Loucy (cell line): ENCODE measurements around the gene PAX2.

Experiments used
- H2AFZ ChIP-seq: fragments of 200-600 bp; sonication (generic); 2 replicates; pipeline ENCODE4 v1.6.0; 2016; ENCODE audit warnings: antibody characterized with exemption, mild to moderate bottlenecking, low read length, moderate library complexity
- H3F3A ChIP-seq: fragments of 200-600 bp; 2 replicates; pipeline ENCODE4 v1.6.0; 2016; ENCODE audit warnings: antibody characterized with exemption, low read depth, mild to moderate bottlenecking
- H3K27me3 ChIP-seq: fragments of 200-600 bp; sonication (generic); 2 replicates; pipeline ENCODE4 v1.6.1; 2014; ENCODE audit warnings: low read length, mild to moderate bottlenecking; ENCODE audit not compliant: insufficient read depth, poor library complexity, severe bottlenecking
- H3K36me3 ChIP-seq: fragments of 200-600 bp; sonication (generic); 2 replicates; pipeline ENCODE4 v1.6.1; 2016; ENCODE audit warnings: low read length; ENCODE audit not compliant: insufficient read depth
- H3K4me1 ChIP-seq: fragments of 200-600 bp; sonication (generic); 2 replicates; pipeline ENCODE4 v1.5.1; 2014; ENCODE audit warnings: low read length, mild to moderate bottlenecking; ENCODE audit not compliant: insufficient read depth, poor library complexity, severe bottlenecking
- H3K4me2 ChIP-seq: fragments of 200-600 bp; sonication (generic); 2 replicates; pipeline ENCODE4 v1.6.0; 2014; ENCODE audit warnings: antibody characterized with exemption, low read length, low read depth, mild to moderate bottlenecking; ENCODE audit not compliant: poor library complexity, severe bottlenecking
- H3K4me3 ChIP-seq: fragments of 200-600 bp; sonication (generic); 2 replicates; pipeline ENCODE4 v1.5.1; 2014; ENCODE audit warnings: low read length, mild to moderate bottlenecking, mixed read lengths; ENCODE audit not compliant: poor library complexity, severe bottlenecking
- H3K79me2 ChIP-seq: fragments of 200-600 bp; sonication (generic); 2 replicates; pipeline ENCODE4 v1.6.1; 2014; ENCODE audit warnings: low read length; ENCODE audit not compliant: insufficient read depth
- H3K9ac ChIP-seq: fragments of 200-600 bp; sonication (generic); 2 replicates; pipeline ENCODE4 v1.6.0; 2014; ENCODE audit warnings: mild to moderate bottlenecking, low read depth, low read length, moderate library complexity; ENCODE audit not compliant: poor library complexity, severe bottlenecking
- H3K9me2 ChIP-seq: fragments of 200-600 bp; sonication (generic); replicated peaks from 2 replicates; pipeline ENCODE4 v1.6.1; 2016; ENCODE audit warnings: low read depth, low read length, mixed read lengths
- H3K9me3 ChIP-seq: fragments of 200-600 bp; sonication (generic); 2 replicates; pipeline ENCODE4 v1.6.1; 2014; ENCODE audit warnings: mild to moderate bottlenecking, antibody characterized with exemption, low read length, low read depth; ENCODE audit not compliant: insufficient read depth
- H4K20me1 ChIP-seq: fragments of 200-600 bp; sonication (generic); 2 replicates; pipeline ENCODE4 v1.6.0; 2014; ENCODE audit warnings: antibody characterized with exemption, low read length, mild to moderate bottlenecking; ENCODE audit not compliant: insufficient read depth, poor library complexity, severe bottlenecking
- EZH2phosphoT487 ChIP-seq: fragments of 200-600 bp; IDR thresholded peaks from 2 replicates; pipeline ENCODE4 v1.6.1; 2018; ENCODE audit warnings: antibody characterized with exemption, mild to moderate bottlenecking, moderate library complexity, borderline replicate concordance
- TF ChIP-seq, protein P1 (sequence below): fragments of 200-600 bp; sonication (generic); conservative IDR thresholded peaks from 2 replicates; pipeline ENCODE4 v1.5.1; 2014; ENCODE audit warnings: mild to moderate bottlenecking, antibody characterized with exemption, low read length

Gene PAX2

DNA sequence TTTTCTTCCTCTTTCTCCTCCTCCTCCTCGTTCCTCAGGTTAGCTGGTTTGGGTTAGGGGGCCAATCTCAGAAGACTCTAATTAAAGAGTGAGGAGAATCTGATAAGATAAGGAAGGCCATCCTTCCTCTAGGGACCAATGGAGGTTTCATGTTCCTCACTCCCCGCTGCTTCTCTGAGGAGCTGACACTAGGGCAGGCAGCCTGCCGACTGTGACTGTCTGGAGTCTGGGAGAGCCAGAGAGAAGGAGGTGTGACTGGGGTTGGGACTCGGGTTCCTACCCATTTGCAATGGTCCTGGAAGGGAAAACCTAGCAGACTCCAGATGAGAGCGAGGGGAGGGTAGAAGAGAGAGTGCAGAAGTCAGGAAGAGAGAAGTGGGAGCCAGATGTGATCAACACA lies 15.3 kb downstream of the PAX2 start:
- H4K20me1 ChIP-seq, result no peaks in the 10 kb centered on the region
- H3K4me1 ChIP-seq, result peaks cover 27% of the 10 kb centered on the region
- H3F3A ChIP-seq, result no peaks in the 10 kb centered on the region
- no peaks in the 10 kb centered on the region for H3K79me2 ChIP-seq
- H3K4me2 ChIP-seq, result no peak overlapping the region
- no peaks in the 10 kb centered on the region for H3K9me3 ChIP-seq
- H3K36me3 ChIP-seq, result no peaks in the 10 kb centered on the region
- H2AFZ ChIP-seq, result no peak overlapping the region
- no peak overlapping the region for H3K9ac ChIP-seq
- H3K9me2 ChIP-seq, result no peaks in the 10 kb centered on the region
- H3K4me3 ChIP-seq, result no peak overlapping the region
- no peak for TF ChIP-seq EZH2phosphoT487
- TF ChIP-seq, protein P1, sequence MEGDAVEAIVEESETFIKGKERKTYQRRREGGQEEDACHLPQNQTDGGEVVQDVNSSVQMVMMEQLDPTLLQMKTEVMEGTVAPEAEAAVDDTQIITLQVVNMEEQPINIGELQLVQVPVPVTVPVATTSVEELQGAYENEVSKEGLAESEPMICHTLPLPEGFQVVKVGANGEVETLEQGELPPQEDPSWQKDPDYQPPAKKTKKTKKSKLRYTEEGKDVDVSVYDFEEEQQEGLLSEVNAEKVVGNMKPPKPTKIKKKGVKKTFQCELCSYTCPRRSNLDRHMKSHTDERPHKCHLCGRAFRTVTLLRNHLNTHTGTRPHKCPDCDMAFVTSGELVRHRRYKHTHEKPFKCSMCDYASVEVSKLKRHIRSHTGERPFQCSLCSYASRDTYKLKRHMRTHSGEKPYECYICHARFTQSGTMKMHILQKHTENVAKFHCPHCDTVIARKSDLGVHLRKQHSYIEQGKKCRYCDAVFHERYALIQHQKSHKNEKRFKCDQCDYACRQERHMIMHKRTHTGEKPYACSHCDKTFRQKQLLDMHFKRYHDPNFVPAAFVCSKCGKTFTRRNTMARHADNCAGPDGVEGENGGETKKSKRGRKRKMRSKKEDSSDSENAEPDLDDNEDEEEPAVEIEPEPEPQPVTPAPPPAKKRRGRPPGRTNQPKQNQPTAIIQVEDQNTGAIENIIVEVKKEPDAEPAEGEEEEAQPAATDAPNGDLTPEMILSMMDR, result no peak
- H3K27me3 ChIP-seq, result no peaks in the 10 kb centered on the region

- H3K27me3 ChIP-seq, result no peaks in the 10 kb centered on the region
- TF ChIP-seq, protein P1, result no peak
- no peak for TF ChIP-seq EZH2phosphoT487
Measured at GRCh38 chr10:100761191-100761590, 15.8 kb downstream of the PAX2 start.

GRCh38 chr10:100763043-100763747 lies 17.8 kb downstream of the PAX2 start:
- Histone ChIP-seq H3K27me3 (no peaks in the 10 kb centered on the region), H3K9me2 (no peaks in the 10 kb centered on the region), H3K9me3 (no peaks in the 10 kb centered on the region), H3K36me3 (no peaks in the 10 kb centered on the region), H3K4me2 (no peak overlapping the region), H3K79me2 (no peaks in the 10 kb centered on the region), H3F3A (no peaks in the 10 kb centered on the region), H3K4me1 (peaks cover 32% of the 10 kb centered on the region), H4K20me1 (no peaks in the 10 kb centered on the region), H3K4me3 (no peak overlapping the region), H3K9ac (no peak overlapping the region), H2AFZ (no peak overlapping the region)
- no peak for TF ChIP-seq EZH2phosphoT487
- TF ChIP-seq, protein P1, result no peak

More at GRCh38 chr10:100761191-100761590, 15.8 kb downstream of the PAX2 start:
- no peak overlapping the region for H3K4me2 ChIP-seq
- H3K9ac ChIP-seq, result no peak overlapping the region
- H3F3A ChIP-seq, result no peaks in the 10 kb centered on the region
- no peak overlapping the region for H3K4me3 ChIP-seq
- H3K79me2 ChIP-seq, result no peaks in the 10 kb centered on the region
- H4K20me1 ChIP-seq, result no peaks in the 10 kb centered on the region
- no peaks in the 10 kb centered on the region for H3K9me2 ChIP-seq
- peaks cover 30% of the 10 kb centered on the region for H3K4me1 ChIP-seq
- no peaks in the 10 kb centered on the region for H3K9me3 ChIP-seq
- no peaks in the 10 kb centered on the region for H3K36me3 ChIP-seq
- no peak overlapping the region for H2AFZ ChIP-seq
